Astrocyte (in vitro differentiated cells and primary cell): ENCODE data around the gene RABGAP1L.
"Not testable (repeated sequence)": the region's sequence is repeated elsewhere in the genome, so short reads cannot be mapped to it uniquely, and the experiment has no call there.

Source experiments
- CTCF ChIP-seq: IDR thresholded peaks from 2 replicates; pipeline ENCODE4 v1.5.1; 2011; ENCODE audit warnings: low read depth, mild to moderate bottlenecking, inconsistent platforms, low read length, moderate library complexity; ENCODE audit not compliant: insufficient read depth
- EZH2 ChIP-seq: IDR thresholded peaks from 2 replicates; pipeline ENCODE4 v1.6.1; 2012; ENCODE audit warnings: mild to moderate bottlenecking, low read length, inconsistent platforms; ENCODE audit not compliant: insufficient read depth

- TF ChIP-seq CTCF, EZH2: not testable (repeated sequence)
Observed at GRCh38 chr1:174543421-174543820, 384.1 kb downstream of the RABGAP1L start.
